Measurements from ENCODE around the gene CACNA1C. TPM values are rescaled to one million over a fixed set of nuclear protein-coding genes. Genes with fewer than 3 reads are reported as not detected.

CACNA1C gene
- total and polyA plus RNA-seq, 2 donors (not counting 1 experiment from before 2014, with no cell fraction given): 0.01 to 0.02 TPM

- H3K27me3 ChIP-seq (replicated peaks in 1 of 4; ENCODE audit: control extremely low read depth in 1 of 4, control insufficient read depth in 3 of 4, insufficient read depth in 4 of 4, low read length in 3 of 4): peaks cover 0 to 2% (median 0%) of the 10 kb centered on the region in 4 experiments
- no peaks in the 10 kb centered on the region for H3K4me1 ChIP-seq (ENCODE audit: control insufficient read depth in 2 of 2, insufficient read depth in 2 of 2, low read length in 2 of 2)
- H3K9ac ChIP-seq (ENCODE audit: low read length): no peak overlapping the region
- no peak for ATAC-seq (ENCODE audit: low read depth)
- POLR2A ChIA-PET: no interaction called here
- H3K9me3 ChIP-seq (ENCODE audit: control extremely low read depth in 1 of 3, control insufficient read depth in 2 of 3, insufficient read depth in 1 of 3, low read length in 2 of 3): no peaks in the 10 kb centered on the region
- H3K9me3 Mint-ChIP-seq (ENCODE audit: insufficient read depth): no peaks in the 10 kb centered on the region
- no peak overlapping the region for H3K27ac Mint-ChIP-seq
- H3K4me3 Mint-ChIP-seq: no peak overlapping the region
- H4K20me1 ChIP-seq (ENCODE audit: control insufficient read depth, insufficient read depth, low read length, poor library complexity, severe bottlenecking): no peaks in the 10 kb centered on the region
- H3K4me2 ChIP-seq (replicated peaks; ENCODE audit: low read depth, low read length, poor library complexity, severe bottlenecking): no peak overlapping the region
- no peak overlapping the region for H2AFZ ChIP-seq (ENCODE audit: insufficient read depth, low read depth, low read length, poor library complexity, severe bottlenecking)
- no peak overlapping the region for H3K27ac ChIP-seq (ENCODE audit: low read length in 2 of 2)
- H3K36me3 ChIP-seq (replicated peaks in 1 of 2; ENCODE audit: control extremely low read depth in 1 of 2, control insufficient read depth in 1 of 2, extremely low read depth in 1 of 2, insufficient read depth in 2 of 2, low read length in 1 of 2): no peaks in the 10 kb centered on the region
- H3K4me3 ChIP-seq (ENCODE audit: control extremely low read depth in 1 of 5, extremely low read depth in 1 of 5, insufficient read depth in 1 of 5, low read depth in 2 of 5, low read length in 4 of 5): no peak overlapping the region
- no peak for DNase-seq
- no peaks in the 10 kb centered on the region for H3K4me1 Mint-ChIP-seq
- H3K79me2 ChIP-seq (ENCODE audit: control insufficient read depth, insufficient read depth, low read length): no peaks in the 10 kb centered on the region
- 86% methylated on average over 7 of the region's 7 CpGs for WGBS (ENCODE audit: insufficient coverage)
- H3K27me3 Mint-ChIP-seq: peaks cover 13% of the 10 kb centered on the region
- TF ChIP-seq CTCF (IDR thresholded peaks at IDR 0.05): no peak
- TF ChIP-seq EZH2 (IDR thresholded peaks at IDR 0.05; ENCODE audit: borderline replicate concordance, insufficient read depth, low read depth, low read length, poor library complexity, severe bottlenecking): no peak
- CTCF ChIA-PET: no interaction called here
- intact Hi-C loops (cut with micrococcal nuclease): no loop called here
These were observed 153.2 kb downstream of the CACNA1C start for GRCh38 chr12:2205996-2206395.

- DNase-seq (no peak), ATAC-seq (ENCODE audit: low read depth) (no peak)
- TF ChIP-seq EZH2 (IDR thresholded peaks at IDR 0.05; ENCODE audit: borderline replicate concordance, insufficient read depth, low read depth, low read length, poor library complexity, severe bottlenecking) (no peak), CTCF (IDR thresholded peaks at IDR 0.05) (no peak)
- 85% methylated on average over 4 of the region's 18 CpGs for WGBS (ENCODE audit: insufficient coverage)
- Histone ChIP-seq H3K9me3 (ENCODE audit: control extremely low read depth in 1 of 3, control insufficient read depth in 2 of 3, insufficient read depth in 1 of 3, low read length in 2 of 3) (peaks cover 0 to 3% (median 0%) of the 10 kb centered on the region in 3 donors), H3K27me3 (replicated peaks in 1 of 4; ENCODE audit: control extremely low read depth in 1 of 4, control insufficient read depth in 3 of 4, insufficient read depth in 4 of 4, low read length in 3 of 4) (no peaks in the 10 kb centered on the region), H4K20me1 (ENCODE audit: control insufficient read depth, insufficient read depth, low read length, poor library complexity, severe bottlenecking) (no peaks in the 10 kb centered on the region), H3K27ac (ENCODE audit: low read length in 2 of 2) (no peak overlapping the region), H3K4me1 (ENCODE audit: control insufficient read depth in 2 of 2, insufficient read depth in 2 of 2, low read length in 2 of 2) (no peaks in the 10 kb centered on the region), H3K79me2 (ENCODE audit: control insufficient read depth, insufficient read depth, low read length) (no peaks in the 10 kb centered on the region), H3K4me3 (ENCODE audit: control extremely low read depth in 1 of 5, extremely low read depth in 1 of 5, insufficient read depth in 1 of 5, low read depth in 2 of 5, low read length in 4 of 5) (no peak overlapping the region), H3K9ac (ENCODE audit: low read length) (no peak overlapping the region), H3K4me2 (replicated peaks; ENCODE audit: low read depth, low read length, poor library complexity, severe bottlenecking) (no peak overlapping the region), H3K36me3 (replicated peaks in 1 of 2; ENCODE audit: control extremely low read depth in 1 of 2, control insufficient read depth in 1 of 2, extremely low read depth in 1 of 2, insufficient read depth in 2 of 2, low read length in 1 of 2) (no peaks in the 10 kb centered on the region), H2AFZ (ENCODE audit: insufficient read depth, low read depth, low read length, poor library complexity, severe bottlenecking) (no peak overlapping the region)
- intact Hi-C loops (cut with micrococcal nuclease): no loop called here
- POLR2A ChIA-PET: no interaction called here
- Mint-ChIP-seq H3K4me3 (no peak overlapping the region), H3K4me1 (no peaks in the 10 kb centered on the region), H3K9me3 (ENCODE audit: insufficient read depth) (no peaks in the 10 kb centered on the region), H3K27me3 (peaks cover 10% of the 10 kb centered on the region), H3K27ac (no peak overlapping the region)
- CTCF ChIA-PET: no interaction called here
These were observed 156.2 kb downstream of the CACNA1C start for GRCh38 chr12:2208837-2209635.

Measured in B cell (primary cell).